RPMI8226 (cell line): ENCODE results near the gene NSUN4.
"Not testable (repeated sequence)": the region's sequence is repeated elsewhere in the genome, so short reads cannot be mapped to it uniquely, and the experiment has no call there.

Source experiments
- DNase-seq: peaks from one replicate; pipeline ENCODE4 v3.0.0-alpha.2; 2015

NSUN4 gene

GRCh38 chr1:46328182-46328581 is 12.4 kb upstream of the NSUN4 start:
- not testable (repeated sequence) for DNase-seq

GRCh38 chr1:46329807-46330206 is 10.8 kb upstream of the NSUN4 start:
- DNase-seq: not testable (repeated sequence)

- DNase-seq: not testable (repeated sequence)
Measured at GRCh38 chr1:46330381-46330780, 10.2 kb upstream of the NSUN4 start.

GRCh38 chr1:46331786-46332540 is 8.6 kb upstream of the NSUN4 start:
- DNase-seq: peak; percentile 67

GRCh38 chr1:46333300-46334029 is 7.1 kb upstream of the NSUN4 start:
- DNase-seq: peak; percentile 61

- DNase-seq: no peak
Measured at GRCh38 chr1:46334030-46334384, 6.6 kb upstream of the NSUN4 start.

GRCh38 chr1:46335081-46335480 is 5.5 kb upstream of the NSUN4 start:
- DNase-seq: no peak

GRCh38 chr1:46337409-46337808 is 3.2 kb upstream of the NSUN4 start:
- DNase-seq: not testable (repeated sequence)

- no peak for DNase-seq
Measured at GRCh38 chr1:46341222-46342083, 846 bp downstream of the NSUN4 start.

GRCh38 chr1:46342084-46342656 is 1.6 kb downstream of the NSUN4 start:
- DNase-seq: peak; percentile 48

- DNase-seq: no peak
Measured at GRCh38 chr1:46342677-46343350, 2.2 kb downstream of the NSUN4 start.

- DNase-seq: no peak
Measured at GRCh38 chr1:46343351-46343695, 2.7 kb downstream of the NSUN4 start.

- no peak for DNase-seq
Measured at GRCh38 chr1:46343705-46344104, 3.1 kb downstream of the NSUN4 start.

GRCh38 chr1:46344481-46344880 is 3.9 kb downstream of the NSUN4 start:
- DNase-seq: no peak

- no peak for DNase-seq
Measured at GRCh38 chr1:46345281-46345680, 4.7 kb downstream of the NSUN4 start.

- DNase-seq: no peak
Measured at GRCh38 chr1:46352363-46352762, 11.8 kb downstream of the NSUN4 start.

- not testable (repeated sequence) for DNase-seq
Measured at GRCh38 chr1:46355920-46356319, 15.3 kb downstream of the NSUN4 start.

GRCh38 chr1:46362158-46362557 is 21.6 kb downstream of the NSUN4 start:
- DNase-seq: no peak

- no peak for DNase-seq
Measured at GRCh38 chr1:46363121-46363520, 22.5 kb downstream of the NSUN4 start.

- no peak for DNase-seq
Measured at GRCh38 chr1:46364612-46365011, 24.0 kb downstream of the NSUN4 start.

GRCh38 chr1:46365796-46366195 is 25.2 kb downstream of the NSUN4 start:
- DNase-seq: not testable (repeated sequence)

- no peak for DNase-seq
Measured at GRCh38 chr1:46367072-46367471, 26.5 kb downstream of the NSUN4 start.

GRCh38 chr1:46367701-46368100 is 27.1 kb downstream of the NSUN4 start:
- not testable (repeated sequence) for DNase-seq
